NCI-H524 treated with DMSO at 0.1 percent for 48 hours (cell line): ENCODE measurements around the gene OGDH.
"Not testable (repeated sequence)": the region's sequence is repeated elsewhere in the genome, so short reads cannot be mapped to it uniquely, and the experiment has no call there.

ENCODE experiments used
- DNase-seq: peaks from one replicate; lab custom pipeline; 2025; lab: John Stamatoyannopoulos, UW

The OGDH gene

DNA sequence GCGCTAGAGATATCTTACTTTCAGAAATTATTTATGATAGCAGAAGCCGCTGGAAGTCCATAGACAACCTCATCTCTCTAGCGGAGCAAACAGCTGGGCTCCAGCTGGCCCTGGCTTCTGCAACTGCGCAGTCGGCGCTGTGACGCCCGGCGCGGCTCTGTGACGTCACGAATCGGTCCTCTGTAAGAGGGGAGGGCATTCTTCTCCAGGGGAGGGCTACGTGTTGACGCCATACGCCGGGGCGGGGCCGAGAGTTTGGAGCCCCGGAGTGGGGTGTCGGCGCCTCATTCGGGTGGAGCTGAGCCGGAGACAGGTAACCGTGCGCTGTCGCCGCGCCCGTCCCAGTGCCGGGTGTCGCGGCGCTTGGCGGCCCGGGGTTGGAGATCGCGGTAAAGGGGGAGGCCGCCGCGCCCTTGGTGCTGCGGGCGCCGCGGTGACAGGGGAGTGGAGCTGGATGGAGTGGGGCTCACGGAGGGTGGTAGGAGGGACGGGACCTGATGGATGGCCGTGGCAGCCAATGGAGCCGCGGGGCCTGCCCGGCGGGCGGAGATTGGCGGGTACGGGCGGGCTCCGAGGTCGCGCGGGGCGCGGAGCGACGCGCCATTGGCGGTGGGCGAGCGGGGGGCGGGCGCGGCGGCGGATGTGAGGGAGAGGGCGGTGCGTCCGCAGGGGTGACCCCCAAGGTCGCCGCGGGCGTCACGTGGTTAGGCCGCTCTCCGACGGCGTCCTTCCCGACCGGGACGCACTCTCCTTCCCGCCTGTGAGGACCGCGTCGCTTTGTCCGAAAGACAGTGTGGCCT lies at the start of gene OGDH:
Gene OGDH, plus strand, starts transcription at position 287 of the 800 bp plus-strand sequence. CDS start 17,717 bp downstream, outside the sequence.
- DNase-seq = peak; percentile 92

DNA sequence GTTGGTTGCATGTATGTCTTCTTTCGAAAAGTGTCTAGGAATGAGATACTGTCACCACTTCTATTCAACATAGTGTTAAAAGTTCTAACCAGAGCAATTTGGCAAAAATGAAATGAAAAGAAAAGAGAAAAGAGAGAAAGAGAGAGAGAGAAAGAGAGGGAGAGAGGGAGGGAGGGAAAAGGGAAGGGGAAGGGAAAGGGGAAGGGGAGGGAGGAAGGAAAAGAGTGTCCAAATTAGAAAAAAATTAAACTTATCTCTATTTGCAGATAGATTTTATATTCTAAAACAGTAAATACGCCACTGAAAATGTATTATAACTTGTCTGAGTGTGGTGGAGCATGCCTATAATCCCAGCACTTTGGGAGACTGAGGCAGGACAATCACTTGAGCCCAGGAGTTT lies 48.9 kb upstream of the OGDH start:
- DNase-seq = no peak

DNA sequence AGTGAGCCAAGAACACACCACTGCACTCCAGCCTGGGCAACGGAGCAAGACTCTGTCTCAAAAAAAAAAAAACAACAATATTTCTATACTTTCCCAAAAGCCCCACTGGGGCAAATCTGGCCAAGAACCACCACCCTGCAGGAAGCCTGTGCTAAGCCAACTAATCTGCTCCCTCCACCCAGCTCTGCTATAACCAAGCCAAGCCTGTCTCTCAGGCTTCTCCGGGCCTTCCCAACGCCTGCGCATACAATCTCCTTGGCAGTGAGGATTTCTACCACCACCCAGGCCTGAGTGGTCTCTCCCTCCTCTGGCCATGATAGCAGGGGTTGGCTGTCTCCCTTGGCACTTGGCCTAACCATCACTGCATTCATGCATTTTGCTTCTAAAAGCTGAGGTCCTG lies 46.9 kb upstream of the OGDH start:
- DNase-seq = no peak

DNA sequence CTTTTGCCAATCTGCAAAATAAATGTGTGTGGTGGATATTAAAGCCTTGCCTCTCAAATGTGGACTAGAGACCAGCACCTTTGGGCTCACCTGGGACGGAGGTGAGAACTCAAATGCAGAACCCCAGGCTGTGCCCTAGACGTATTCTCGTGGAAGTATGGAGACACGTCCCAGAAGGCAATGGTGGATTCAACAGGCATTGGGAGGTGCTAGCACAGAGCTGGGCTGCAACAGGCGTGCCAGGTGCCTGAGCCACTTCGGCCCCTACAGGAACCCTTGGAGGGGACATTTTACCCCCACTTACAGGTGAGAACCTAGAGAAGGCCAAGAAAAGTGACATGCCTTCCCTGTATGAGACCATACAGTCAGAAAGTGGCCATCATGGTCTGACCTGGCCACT lies 44.9 kb upstream of the OGDH start:
- DNase-seq = no peak

DNA sequence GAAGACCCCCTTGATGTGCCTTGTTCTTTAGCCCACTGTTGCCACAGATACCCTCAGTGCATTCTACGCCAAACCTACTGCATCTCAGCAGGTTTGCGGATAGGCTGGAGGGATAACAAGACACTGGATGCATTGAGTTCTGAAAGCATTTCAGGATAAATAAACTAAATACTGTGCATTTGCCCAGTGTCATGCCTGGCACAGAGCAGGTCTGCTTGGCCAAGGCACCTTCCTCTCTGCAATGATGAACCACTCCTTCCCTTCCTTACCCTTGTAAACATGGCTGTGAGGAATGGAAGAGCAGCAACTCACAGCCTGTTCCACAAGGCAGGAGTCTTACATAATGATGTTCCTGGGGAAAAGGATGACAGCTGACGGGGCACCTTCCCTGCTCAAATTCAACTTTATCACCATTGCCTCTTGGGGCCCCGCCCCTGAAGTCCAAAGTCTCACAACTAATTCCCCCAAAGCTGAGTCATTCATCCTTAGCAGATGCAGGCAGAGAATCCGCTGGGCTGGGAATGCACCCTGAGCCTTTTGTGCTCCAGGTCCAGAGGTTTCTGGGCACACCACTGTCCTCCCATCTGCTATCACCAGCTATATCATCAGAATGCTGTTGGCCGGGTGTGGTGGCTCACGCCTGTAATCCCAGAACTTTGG lies 44.3 kb upstream of the OGDH start:
- no peak for DNase-seq

DNA sequence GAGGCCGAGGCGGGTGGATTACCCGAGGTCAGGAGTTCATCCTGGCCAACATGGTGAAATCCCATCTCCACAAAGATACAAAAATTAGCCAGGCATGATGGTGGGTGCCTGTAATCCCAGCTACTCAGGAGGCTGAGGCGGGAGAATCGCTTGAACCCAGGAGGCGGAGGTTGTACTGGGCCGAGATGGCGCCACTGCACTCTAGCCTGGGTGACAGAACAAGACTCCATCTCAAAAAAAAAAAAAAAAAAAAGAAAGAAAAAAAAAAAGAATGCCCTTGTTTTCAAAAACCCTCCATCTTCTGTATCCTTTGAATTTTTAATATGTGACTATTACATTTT lies 43.8 kb upstream of the OGDH start:
- DNase-seq = not testable (repeated sequence)

DNA sequence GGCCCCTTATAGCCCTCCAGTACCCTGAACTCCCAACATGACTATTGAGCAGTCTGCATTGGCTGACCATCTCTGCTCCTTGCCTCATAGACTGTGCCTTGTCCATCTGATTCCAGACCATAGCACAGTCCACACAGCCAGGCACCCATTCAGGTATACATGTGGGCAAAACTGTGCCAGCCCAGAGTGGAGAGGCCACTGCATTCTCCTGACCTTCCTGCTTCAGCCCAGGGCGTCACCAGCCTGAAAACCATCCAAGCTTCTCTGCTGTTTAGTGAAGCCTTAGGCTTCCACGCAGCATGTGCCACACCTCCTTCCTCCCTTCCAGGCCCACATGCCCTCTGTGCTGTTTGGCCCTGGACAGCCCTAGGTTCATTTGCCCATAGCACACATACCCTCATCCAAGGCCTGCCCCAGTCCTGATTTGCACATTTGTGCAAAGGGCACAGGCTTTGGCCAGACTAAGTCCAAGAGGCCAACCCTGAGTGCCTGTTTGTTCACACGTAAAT lies 43.2 kb upstream of the OGDH start:
- no peak for DNase-seq

DNA sequence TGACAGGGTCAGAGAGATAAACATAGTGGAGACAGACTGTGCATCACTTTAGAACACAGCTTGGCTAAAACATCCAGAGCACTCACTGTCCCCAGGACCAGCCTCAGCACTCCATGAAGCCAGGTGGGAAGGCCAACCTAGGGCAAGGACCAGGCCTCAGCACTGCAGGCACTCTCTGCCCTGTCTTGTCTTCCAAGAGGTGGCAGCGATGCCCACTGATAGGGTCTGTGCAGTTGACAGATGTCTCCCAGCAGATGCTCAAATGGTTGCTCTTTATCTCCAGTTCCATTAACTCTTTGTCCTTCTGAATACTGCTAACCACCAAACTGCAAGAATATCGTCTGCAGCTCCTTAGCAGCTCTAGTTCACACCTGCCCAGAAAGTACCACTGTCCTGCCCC lies 41.8 kb upstream of the OGDH start:
- DNase-seq = no peak

DNA sequence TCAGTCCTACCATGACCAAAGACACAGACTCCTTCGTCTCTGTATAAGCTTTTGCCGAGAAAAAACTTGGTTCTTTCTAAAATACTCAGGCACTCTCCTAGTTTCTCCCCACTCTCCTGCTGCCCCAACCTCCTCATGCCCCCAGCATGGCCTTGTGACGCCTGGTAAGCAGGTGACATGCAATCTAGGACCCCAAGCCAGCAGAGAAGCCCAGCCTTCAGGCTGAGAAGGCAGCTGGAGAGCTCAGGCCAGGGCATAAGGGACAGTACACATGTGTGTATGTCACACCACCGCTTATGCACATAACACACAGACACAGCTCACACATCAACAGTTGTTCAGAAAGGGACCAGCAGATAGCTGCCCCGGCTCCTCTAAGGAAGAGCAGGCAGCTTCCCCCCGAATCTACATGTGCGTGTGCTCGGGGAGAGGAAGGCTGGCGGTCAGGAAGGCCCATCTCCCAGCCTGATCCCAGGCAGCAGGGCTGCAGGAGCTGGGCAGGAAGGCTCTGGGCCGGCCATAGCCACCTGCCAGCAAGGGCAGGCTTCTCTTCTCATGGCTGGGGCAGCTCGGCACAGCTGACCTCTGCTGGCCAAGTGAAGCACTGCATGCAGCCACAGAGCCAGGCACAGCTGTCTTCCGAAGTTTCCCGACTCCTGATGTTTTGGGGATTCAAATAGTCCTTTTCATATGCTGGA lies 41.2 kb upstream of the OGDH start:
- DNase-seq = no peak

DNA sequence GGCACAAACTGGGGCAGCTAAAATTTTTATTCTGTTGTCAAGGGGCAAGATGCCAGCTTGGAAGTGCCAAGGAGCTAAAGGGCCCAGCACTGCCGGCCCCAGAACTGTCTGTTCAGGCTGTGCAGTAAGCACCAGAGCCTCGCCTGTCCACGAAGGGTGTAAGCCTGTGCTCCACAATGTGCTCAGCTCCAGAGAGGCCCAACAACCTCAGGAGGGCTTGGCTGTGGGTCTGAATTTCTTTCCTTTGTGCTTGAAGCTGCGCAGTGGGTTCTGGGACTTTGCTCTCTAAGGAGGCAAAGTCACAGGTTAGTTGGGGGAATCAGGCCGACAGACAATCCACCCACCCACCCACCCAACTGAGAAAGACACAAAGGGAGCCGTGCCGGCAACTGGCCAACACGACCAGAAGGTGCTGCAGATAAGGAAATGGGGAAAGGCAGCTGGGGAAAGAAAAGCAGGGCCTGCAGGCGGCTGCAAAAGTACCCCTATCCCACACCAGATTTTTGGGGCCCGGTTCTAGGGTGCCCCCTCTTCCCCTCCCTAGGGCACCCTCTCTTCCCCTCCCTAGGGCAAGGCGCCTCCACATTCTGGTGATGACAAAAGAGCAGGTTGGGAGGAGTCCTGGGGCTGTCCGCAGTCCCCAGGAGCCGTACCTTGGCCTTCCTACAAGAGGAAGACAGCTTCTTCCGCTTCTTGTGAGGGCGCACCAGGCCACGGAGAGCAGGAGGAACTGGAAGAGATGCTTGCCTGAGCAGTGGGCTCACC lies 40.5 kb upstream of the OGDH start:
- DNase-seq = no peak

DNA sequence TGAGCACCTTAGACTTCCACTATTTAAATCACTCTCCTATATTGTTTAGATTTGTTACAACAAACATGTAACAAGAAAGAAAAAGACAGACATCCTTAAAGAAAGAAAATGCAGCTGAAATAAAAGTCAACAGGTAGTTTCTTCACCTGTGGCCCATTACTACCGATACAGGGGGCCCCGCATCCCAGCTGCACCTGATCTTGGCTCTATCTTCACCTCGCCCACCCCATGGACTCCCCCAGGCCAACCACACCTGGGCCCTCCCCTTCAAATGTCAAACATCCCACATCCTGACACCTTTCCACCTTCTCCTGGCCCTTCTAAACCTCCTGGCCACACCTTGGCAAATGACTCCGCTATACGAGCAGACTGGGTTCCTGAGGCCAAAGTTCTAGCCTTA lies 39.7 kb upstream of the OGDH start:
- no peak for DNase-seq

DNA sequence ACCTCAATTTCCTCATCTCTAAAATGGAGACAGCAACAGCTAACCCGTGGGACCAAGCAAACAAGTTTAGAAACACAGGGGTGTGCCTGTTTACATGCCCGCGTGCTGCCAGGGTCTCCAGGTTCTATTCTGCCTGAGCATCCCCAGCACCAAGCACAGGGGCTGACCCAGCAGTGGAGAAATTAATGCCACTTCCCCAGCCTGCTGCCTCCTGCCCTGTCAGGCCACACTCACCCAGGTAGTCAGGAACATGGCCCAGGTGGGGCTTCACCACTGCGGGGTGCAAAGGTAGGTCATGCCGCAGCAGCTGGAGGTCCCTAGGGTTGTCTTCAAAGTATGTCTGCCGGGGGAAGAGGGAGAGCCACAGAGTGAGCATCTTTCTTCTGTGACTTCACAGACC lies 38.5 kb upstream of the OGDH start:
- no peak for DNase-seq

DNA sequence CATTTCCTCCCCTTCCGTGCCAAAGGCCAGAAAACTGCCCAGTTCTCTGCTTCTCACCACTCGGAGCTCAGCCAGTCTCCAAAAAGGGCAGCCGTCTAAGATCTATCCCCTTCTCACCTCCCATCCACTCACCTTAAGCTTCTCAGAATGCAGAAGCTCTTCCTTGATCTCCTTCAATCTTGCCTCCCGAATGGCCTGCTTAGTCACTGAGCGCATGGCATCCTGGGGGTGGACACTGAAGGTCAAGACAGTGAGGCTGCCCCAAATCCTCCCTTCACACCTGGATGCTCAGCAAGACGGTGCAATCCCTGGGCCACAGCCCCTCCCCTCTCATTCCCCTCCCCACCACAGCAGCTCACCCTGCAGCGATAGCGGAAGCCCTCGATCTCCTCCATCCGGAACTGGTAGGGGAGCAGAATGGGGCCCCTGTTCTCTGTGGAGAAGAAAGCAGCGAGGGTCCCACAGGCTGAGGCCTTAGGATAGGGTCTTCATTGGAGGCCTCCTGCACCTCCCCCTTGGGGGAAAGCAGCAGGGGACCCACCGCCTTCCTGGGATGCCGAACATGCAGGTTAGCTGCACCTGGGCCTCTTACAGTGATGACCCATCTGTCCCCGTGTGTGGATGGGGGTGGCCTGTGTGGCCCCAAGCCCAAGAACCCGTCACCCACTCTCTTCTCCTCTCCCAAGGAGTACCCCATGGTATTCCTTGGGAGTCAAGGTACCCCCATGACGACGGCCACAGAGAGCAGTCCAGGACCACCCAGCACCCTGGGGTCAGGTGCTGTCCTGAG lies 37.5 kb upstream of the OGDH start:
- DNase-seq = no peak

DNA sequence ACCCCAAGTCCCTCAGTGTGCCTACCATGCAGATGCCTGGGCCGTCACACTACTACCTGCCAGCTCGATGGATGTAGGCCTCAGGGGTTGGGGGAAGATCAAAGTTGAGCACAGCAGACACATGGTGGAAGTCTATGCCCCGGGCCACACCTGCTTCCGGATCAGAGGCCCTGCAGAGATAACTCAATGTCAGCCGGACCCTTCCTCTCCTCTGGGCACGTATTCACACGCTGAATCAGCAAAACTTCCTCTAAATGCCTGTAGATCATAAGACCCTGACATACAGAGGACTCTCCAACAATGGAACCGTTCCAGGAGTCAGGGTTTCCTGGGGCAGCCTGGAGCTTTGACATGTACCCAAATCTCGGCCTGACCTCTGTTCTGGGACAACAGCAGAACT lies 36.5 kb upstream of the OGDH start:
- no peak for DNase-seq

DNA sequence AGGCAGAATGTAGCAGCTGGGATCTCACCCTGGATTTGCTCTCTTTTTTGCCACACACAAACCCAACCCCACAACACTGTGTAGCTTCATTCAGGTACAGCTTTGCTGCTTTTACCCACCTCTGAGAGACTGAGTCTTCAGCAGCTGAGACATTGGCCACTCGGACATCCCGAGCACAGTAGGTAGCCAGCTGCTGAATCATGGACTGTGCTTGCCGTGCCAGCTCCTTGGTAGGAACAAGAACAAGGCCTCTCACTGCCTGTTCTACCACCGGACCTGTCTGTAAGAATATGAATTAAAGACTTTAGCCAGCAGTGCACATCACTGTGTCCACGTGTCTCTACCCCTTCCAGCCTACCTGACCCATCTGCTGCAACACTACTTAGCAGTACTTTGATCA lies 33.7 kb upstream of the OGDH start:
- DNase-seq = no peak

DNA sequence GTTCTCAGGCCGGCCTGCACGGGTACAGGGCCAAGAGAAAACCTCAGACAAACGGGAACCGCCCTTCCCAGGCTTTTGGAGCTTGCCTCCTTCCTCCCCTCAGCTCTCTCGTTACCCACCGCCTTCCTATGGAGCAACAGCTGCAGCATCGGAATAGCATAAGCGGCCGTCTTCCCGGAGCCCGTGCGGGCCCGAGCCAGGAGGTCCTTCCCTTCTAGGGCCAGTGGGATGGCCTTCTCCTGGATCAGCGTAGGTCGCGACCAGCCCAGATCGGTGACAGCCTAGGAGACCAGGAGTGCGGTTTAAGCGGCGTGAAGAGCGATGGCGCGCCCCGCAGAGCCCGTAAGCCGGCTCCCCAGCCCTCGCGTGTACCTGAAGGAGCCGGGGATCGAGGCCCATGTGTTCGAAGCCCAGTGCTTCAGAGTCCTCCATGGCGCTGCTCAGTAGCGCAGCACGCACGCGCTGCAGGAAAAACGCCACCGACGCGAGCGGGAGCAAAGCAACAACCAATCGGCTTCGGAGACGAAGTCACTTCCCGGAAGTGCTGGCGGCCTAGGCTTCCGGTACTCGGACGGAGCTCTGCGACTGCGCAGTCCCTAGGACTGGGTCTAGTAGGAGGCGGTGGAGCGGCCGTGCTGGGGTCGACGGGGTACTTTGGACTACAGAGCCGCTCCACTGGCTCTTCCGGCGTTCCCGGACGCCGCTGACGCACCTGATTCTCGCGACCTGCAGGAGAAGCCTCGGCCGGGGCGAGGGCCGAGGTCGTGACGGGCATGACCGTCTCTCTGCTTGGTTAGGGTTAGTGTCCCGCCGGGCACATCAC lies 32.8 kb upstream of the OGDH start, which contains the start of gene DDX56:
Gene DDX56, minus strand, starts transcription at position 445 of the 823 bp plus-strand sequence. Its CDS starts 13 bp downstream, at position 432.
- peak; percentile 61 for DNase-seq

DNA sequence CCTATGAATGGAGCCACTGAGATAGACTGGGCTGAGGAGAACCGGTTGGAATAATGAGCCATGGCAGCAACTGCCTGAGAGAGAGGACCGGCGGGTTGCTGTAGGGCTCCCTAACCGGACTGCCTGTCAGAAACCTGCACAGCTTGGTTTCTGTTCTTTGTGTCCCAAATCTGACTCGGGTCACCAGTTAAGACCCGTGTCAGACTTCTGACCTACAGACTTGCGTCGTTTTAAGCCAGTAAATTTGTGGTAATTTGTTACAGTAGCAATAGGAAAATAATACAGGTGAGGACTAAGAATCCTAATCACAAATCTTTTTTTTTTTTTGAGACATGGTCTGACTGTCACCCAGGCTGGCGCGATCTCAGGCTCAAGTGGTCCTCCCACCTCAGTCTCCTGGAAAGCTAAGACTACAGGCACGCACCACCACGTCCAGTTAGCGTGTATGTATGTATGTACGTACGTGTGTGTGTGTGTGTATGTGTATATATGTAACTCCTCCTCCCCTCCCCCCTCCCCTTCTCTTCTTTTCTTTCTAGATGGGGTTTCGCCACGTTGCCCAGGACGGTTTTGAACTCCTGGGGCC lies 32.0 kb upstream of the OGDH start:
- no peak for DNase-seq

DNA sequence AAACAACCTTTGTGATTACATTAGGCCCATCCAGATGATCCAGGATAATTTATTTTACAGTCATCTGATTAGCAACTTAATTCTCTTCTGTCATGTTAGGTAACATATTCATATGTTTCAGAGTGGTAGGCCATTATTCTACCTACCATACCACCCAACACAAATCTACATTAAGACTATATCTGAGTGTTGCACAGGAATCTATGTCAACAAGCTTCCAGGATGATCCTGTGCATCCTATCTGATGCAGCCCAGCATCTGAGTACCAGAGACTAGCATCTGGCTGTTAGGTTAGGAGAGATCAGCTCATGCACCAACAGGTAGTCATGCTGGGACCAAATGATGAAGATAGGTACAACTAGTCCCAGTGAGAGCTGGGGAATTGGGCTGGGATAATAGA lies 31.4 kb upstream of the OGDH start:
- no peak for DNase-seq

DNA sequence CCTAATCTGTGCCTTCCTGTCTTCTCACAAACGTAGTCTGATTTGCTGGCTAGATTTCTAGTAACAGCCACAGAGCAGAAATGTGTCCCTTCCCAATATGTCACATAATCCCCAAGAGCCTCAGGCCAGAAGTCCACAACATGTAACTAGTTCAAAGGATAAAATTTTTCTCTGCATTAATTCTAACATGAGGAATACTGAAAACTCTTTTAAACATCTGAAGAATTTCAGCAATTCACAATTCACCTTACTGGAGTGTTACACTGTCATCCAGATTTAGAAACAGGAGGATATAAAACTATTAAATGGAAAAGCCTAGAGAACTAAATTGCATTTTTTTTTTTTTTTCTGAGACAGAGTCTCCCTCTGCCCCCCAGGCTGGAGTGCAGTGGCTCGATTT lies 30.2 kb upstream of the OGDH start:
- DNase-seq = no peak
